ENCODE results near the gene PSMB7.

DNA sequence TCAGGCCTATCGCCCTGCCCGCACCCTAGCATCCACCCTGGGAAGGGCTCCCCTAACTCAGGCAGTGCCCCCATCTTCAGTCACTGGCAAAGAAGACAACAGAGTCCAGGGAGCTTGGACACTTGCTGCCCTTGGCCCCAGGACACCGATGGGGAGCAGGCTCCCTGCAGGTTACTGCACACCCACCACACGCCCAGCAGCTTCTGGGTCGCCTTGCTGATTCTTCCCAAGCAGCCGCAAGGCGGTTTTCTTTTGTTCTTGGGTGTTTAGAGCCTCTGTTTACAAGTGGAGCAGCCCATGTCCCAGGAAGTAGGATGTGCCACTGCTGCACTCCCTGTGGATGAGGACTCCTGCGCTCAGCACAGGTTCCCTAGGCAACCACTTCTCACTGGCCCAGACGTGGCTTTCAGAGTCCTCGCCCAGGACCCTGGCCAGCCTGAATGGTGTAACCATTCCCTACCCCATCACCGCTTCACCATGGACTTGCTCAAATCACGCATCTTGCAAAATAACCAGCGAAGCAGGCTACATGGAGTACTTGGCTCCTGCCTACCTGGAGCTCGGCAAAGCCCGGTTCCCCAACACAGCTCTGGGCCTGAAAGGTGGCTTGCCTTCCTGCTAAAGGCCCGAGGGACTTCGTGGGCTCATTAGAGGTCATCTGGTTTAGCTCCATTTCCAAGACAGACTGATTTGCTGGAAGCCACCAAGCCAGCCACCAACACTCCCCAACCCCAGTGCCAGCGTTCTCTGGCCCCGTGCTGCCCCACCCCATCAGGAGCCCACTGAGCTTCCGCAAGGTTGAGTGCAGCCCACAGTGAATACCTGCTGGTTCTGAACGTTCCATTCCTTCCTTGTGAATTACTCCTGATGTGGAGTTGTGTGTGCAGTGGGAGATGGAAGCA is 60.0 kb downstream of the PSMB7 start:
- TF ChIP-seq, protein P1, sequence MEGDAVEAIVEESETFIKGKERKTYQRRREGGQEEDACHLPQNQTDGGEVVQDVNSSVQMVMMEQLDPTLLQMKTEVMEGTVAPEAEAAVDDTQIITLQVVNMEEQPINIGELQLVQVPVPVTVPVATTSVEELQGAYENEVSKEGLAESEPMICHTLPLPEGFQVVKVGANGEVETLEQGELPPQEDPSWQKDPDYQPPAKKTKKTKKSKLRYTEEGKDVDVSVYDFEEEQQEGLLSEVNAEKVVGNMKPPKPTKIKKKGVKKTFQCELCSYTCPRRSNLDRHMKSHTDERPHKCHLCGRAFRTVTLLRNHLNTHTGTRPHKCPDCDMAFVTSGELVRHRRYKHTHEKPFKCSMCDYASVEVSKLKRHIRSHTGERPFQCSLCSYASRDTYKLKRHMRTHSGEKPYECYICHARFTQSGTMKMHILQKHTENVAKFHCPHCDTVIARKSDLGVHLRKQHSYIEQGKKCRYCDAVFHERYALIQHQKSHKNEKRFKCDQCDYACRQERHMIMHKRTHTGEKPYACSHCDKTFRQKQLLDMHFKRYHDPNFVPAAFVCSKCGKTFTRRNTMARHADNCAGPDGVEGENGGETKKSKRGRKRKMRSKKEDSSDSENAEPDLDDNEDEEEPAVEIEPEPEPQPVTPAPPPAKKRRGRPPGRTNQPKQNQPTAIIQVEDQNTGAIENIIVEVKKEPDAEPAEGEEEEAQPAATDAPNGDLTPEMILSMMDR (IDR thresholded peaks at IDR 0.05; ENCODE audit: low read length): no peak
- TF ChIP-seq EZH2 (IDR thresholded peaks at IDR 0.05; ENCODE audit: borderline replicate concordance, low read length): no peak

All from OCI-LY1 (cell line).